Measurements from ENCODE around the gene SERPINA7.
"Not testable (repeated sequence)": the region's sequence is repeated elsewhere in the genome, so short reads cannot be mapped to it uniquely, and the experiment has no call there.

SERPINA7 gene, protein sequence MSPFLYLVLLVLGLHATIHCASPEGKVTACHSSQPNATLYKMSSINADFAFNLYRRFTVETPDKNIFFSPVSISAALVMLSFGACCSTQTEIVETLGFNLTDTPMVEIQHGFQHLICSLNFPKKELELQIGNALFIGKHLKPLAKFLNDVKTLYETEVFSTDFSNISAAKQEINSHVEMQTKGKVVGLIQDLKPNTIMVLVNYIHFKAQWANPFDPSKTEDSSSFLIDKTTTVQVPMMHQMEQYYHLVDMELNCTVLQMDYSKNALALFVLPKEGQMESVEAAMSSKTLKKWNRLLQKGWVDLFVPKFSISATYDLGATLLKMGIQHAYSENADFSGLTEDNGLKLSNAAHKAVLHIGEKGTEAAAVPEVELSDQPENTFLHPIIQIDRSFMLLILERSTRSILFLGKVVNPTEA

DNA sequence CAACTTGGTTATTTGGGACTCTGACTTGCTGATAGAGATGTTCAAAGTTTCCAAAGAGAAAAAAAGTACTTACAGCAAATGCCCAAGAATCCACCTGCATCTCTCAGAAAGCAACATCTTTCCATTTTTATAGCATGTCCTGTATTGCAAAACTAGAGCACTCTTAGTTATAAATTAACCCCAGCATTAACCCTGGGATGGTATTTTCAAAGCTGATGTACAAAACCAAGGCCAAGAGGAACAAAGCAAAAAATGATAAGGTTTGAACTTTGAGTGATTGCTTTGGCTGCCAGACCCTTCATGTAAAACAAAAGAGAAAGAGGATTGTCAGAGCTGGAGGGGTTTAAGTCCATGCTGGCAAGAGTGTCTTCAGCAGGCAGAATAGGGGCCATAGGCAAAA, at the start of gene SERPINA7:
Gene SERPINA7, minus strand, starts transcription at position 103 of the 400 bp plus-strand sequence. CDS start 1,669 bp downstream, outside the sequence.
- DNase-seq (ENCODE audit: low read depth in 2 of 3, low spot score in 1 of 3) = no peak

DNA sequence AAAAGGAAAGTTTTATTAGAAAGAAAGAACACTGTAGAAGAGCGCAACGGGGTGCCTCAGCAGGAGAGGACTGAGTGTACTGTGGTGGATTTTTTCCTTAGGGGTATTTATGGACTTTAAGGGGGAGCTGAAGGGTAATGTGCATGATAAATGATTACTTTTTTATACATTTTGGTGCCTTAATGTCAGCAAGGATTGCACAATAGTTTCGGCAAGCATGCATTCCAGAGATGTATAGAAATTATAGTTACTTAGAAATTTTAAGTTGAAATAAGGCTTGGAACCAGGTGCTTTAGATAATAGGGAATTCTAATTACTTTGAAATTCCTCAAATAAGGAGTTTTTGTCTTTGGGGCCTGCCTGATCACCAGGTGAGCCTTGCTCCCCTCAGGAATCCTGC, 30.5 kb upstream of the SERPINA7 start:
- no peak for DNase-seq (ENCODE audit: low read depth in 2 of 3, low spot score in 1 of 3)

DNA sequence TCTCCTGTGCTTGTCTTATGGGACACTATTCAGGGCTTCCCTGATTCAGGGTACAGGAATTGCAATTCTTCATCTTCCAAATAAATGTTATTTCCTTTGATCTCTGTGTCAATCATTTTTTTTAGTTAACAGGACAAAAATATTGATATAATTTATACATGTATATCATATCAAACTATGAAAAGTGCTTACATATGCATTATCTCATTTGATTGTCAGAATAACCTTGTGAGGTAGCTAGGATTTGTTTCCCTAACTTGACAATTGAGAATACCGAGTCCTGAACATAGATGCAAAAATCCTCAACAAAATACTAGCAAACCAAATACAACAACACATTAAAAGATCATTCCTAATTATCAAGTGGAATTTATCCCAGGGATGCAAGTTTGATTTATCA, 11.5 kb upstream of the SERPINA7 start:
- DNase-seq (ENCODE audit: low read depth in 2 of 3, low spot score in 1 of 3) = no peak

DNA sequence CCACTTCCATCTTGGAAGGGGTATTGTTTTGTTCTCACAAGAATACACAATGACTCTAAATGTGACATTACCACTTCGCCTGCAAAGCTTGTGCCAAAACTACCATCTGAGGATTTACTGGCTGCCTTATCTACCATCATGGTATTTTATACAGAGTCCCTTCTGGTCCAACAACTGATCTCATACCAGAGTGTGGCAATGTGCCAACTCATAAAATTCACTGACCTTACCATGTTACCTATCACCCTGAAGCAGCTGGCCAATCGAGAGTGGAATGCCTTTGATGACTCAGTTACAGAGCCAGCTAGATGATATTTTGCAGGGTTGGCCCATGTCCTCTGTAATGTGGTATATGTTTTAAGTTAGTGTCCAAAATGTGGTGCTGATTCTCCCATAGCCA, 3.8 kb upstream of the SERPINA7 start:
- no peak for DNase-seq (ENCODE audit: low read depth in 2 of 3, low spot score in 1 of 3)

DNA sequence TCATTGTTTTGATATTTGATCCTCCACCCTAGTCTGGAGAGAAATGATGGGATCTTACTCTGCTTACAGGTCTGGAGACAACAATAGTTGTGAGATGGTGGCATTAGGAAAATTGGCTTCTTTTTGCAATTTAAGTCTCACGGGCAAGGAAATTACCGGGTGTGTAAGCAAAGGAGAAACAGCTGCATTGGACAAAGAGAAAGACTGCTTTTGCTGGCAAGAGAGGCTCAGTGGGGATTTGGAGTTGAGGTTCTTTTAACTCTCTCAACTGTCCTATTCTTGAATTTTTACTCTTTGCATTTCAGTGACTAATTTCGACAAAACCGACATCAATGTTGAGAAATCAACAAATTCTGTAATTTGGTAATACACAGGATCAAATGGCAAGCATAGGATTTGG, 2.3 kb upstream of the SERPINA7 start:
- no peak for DNase-seq (ENCODE audit: low read depth in 2 of 3, low spot score in 1 of 3)

DNA sequence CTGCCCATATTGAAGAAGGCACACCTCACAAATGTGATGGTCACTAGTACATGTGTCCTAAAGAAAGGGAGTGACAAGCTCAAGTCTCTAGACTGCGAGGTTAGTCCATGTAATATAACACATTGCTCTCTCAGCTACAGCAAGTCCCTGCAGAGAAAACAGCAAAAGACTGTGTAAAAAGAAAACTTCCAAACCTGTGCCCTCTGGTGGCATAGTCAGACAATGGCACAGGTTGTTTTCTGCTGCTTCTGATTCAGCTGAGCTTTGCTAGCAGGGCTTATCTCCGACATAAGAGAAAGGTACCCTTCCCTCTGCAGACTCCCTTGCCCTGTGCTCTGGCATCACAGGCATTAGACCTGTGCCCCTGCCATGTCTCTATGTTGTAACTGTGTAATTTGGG, 1.4 kb upstream of the SERPINA7 start:
- DNase-seq (ENCODE audit: low read depth in 2 of 3, low spot score in 1 of 3) = no peak

DNA sequence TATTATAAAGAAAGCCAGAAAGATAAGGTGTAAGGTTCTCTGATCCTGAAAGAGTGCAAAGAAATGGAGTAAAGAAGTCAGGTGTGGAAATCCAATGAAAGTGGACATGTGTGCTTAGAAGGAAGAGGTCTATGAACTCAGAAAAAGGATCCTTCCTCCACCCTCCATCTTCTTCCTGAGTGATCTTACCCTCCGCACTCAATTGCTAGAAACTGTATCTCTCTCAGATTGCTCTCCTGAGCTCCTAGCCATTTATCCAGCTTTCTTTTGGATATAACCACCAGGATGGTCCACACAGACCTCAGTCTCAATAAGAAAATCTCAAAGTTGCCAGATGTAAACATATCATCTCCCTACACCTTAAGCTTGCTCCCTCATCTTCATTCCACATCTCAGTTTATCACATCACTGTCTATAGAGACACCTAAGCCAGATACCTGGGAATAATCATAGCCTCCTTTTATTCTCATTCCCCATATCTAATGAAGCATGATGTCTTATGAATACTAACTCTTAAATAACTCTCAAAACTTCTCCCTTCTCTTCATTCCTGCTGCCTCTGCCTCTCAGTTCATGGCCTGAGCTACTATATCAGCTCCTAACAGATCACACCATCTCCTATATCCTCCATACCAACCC, 573 bp downstream of the SERPINA7 start:
- no peak for DNase-seq (ENCODE audit: low read depth in 2 of 3, low spot score in 1 of 3)

DNA sequence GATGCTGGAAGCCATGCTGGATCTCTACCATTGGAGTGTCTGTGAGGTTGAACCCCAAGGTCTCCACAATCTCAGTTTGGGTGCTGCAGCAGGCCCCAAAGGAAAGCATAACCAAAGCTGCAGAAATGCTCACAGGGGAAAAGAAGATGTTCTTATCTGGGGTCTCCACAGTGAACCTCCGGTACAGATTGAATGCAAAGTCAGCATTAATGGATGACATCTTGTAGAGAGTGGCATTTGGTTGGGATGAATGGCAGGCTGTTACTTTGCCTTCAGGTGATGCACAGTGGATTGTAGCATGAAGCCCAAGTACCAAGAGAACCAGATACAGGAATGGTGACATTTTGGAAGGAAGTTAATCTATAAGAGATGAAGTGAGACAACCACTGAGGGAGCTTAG, 1.8 kb downstream of the SERPINA7 start:
- no peak for DNase-seq (ENCODE audit: low read depth in 2 of 3, low spot score in 1 of 3)

DNA sequence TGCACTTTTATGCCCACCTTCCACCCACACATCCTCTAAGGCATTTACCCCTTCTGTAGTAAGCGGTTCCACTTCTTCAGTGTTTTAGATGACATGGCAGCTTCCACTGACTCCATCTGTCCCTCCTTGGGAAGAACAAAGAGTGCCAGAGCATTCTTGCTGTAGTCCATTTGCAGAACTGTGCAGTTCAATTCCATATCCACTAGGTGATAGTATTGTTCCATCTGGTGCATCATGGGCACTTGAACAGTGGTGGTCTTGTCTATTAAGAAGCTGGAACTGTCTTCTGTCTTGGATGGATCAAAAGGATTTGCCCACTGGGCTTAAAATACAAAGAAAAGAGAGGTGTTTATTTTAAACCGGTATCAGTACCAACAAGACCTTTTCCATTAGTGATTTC, 3.5 kb downstream of the SERPINA7 start:
- no peak for DNase-seq (ENCODE audit: low read depth in 2 of 3, low spot score in 1 of 3)

DNA sequence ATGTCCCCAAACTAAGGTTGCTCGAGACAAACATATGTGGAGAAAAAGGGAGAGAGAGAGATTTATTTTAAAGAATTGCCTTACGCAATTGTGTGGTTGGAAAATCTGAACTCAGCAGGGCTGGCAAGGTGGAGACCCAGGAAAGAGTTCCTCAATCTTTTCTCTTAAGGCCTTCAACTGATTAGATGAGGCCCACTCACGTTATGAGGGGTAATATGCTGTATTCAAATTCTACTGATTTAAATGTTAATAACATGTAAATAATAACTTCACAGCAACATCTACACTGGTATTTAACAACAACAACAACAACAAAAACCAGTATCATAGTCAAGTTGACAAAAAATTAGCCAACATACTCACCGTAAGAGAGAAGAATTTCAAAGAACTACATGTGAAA, 14.6 kb downstream of the SERPINA7 start:
- DNase-seq (ENCODE audit: low read depth in 2 of 3, low spot score in 1 of 3) = no peak

DNA sequence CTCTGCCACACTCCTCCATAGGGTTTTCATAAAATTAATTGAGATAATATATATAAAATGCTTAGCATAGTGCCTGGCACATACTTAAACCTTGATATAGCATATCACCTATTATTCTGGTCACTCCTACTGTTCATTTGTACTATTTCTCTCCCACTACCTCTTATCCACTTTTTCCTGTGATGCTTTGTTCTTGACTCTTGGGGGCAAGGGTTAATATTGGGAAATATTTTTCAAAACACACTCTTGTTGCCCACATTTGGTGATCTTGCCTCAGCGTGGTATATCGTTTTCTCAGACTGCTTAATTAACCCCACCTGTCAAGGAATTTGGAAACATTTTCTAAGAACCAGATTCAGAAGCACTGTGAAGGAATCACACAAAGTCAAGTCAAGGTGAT, 16.3 kb downstream of the SERPINA7 start:
- no peak for DNase-seq (ENCODE audit: low read depth in 2 of 3, low spot score in 1 of 3)

DNA sequence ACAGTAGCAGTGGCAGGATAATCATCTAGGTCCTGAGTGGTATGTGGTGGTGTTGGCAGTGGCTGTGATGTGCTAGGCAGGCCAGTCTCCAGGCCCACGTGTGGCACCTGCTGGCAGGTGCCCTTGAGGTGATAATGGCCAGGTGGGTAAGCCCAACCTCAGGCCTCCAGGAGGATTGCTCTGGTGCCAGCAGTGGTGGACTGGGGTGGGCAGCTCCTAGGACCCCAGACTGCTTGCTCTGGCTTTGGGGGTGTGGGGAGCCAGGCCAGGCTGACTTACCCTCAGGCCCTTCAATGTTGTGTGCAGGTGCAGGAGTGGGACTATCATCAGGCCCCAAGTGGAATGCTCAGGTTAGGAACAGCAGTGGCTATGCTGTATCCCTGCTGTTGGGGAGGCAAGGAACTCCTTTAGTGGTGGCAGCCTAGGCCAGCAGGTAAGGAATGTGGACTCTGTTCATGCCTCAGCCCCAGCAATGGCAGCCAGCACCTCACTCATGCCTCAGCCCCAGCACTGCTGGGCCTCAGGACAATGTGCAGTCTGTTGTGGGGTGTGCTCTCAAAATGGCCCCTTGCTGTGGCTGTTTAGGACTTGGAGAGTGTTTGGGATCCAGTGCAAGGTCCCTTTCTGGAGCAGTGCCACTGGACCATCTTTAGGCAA, 24.3 kb downstream of the SERPINA7 start:
- no peak for DNase-seq (ENCODE audit: low read depth in 2 of 3, low spot score in 1 of 3)

DNA sequence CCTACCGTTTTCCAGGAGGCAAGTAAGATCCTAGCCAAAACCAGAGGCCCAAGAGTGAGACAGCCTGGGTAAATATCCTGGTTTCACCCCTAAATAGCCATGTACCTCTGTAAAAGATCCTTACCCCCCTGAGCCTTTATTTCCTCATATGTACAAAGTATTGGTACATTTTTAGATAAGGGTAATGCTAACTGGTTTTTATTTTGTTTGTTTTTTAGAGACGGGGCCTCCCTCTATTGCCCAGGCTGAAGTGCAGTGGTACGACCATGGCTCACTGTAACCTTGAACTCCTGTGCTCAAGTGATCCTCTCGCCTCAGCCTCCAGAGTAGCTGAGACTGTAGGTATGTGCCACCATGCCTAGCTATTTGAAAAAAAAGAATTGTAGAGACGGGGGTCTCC, 29.4 kb downstream of the SERPINA7 start:
- no peak for DNase-seq (ENCODE audit: low read depth in 2 of 3, low spot score in 1 of 3)

DNA sequence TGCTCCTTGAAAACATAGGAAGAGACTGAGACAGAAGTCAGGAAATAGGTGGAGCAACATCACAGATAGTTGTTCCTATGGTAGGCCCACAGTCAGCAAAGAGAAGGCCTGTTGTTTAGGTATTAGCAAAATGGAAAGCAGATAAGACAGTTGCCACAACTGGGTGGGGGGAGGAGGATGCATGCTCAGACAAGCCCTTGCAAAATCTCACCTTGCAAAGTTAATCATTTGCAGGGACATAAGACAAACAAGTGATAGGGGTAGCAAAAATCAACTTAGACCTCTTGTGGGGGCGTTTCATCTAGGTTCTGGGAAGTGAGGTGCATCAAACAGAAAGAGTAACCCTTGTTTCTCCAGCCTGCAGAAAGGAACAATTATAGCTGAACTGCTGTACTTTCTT, 30.7 kb downstream of the SERPINA7 start:
- DNase-seq (ENCODE audit: low read depth in 2 of 3, low spot score in 1 of 3) = no peak

DNA sequence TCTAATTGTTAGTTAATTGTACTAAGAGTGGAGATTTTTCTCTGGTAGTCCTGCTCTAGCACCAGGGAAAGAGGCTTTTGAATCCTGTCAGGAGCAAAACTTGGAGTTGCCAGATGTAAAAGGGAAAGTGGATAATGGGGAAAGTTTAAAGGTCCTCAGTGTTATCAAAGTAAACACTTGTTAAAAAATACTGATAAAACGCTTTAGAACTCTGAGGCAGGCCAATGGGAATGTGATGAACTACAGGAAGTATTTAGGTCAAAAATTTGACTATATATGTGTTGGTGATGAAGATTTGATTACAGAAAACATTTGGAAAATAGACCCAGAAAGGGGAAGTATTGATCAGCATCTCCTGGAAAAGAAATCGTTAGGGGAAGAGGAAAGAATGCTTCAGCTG, 32.8 kb downstream of the SERPINA7 start:
- DNase-seq (ENCODE audit: low read depth in 2 of 3, low spot score in 1 of 3) = no peak

DNA sequence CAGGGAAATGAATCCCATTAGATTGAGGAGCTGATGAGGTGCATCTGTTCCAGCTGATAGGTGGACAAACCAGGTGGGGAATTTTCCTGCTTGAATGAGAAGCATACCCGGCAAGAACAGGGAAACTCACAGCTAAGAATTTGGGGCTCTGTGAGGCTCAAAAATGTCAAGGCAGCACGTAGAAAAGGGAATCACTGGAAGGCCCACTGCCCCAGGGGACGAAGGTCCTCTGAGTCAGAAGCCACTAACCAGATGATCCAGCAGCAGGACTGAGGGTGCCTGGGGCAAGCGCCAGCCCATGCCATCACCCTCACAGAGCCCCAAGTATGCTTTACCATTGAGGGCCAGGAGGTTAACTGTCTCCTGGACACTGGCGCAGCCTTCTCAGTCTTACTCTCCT, 37.9 kb downstream of the SERPINA7 start:
- not testable (repeated sequence) for DNase-seq (ENCODE audit: low read depth in 2 of 3, low spot score in 1 of 3)

DNA sequence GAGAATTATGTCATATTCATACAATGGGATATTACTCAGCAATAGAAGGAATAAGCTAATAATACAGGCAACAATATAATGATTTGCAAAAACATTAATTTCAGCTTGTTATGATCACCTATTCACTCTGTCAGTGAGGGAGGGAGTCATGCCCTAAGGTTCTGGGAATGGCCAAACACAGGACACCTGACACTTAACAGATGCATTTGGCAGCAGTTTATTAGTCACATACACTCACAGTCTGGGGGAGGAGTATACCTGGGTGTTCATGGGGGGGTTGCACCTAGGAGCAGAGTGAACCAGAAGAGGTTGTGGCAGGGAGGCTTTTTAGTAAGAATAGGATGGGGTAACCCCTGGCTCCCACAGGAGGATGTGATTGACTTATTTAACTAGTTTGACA, 38.3 kb downstream of the SERPINA7 start:
- DNase-seq (ENCODE audit: low read depth in 2 of 3, low spot score in 1 of 3) = no peak

DNA sequence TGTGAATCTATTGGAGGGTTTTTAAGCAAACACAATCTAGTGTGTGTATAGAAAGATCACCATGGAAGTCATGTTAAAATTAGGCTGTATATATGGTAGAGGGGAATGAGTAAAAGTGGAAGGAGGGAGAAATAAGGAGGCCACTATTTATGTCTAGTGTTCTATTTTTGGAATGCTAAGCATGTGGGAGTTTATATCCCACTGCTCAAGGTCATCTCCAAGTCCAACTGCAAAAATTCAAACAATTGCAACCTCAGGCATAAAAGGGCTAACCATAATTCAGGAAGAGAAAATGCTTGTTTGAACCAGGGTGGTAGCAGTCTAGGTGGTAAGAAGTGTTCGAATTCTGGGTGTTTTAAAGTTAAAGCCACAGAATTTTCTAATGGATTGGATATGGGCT, 39.2 kb downstream of the SERPINA7 start:
- no peak for DNase-seq (ENCODE audit: low read depth in 2 of 3, low spot score in 1 of 3)

DNA sequence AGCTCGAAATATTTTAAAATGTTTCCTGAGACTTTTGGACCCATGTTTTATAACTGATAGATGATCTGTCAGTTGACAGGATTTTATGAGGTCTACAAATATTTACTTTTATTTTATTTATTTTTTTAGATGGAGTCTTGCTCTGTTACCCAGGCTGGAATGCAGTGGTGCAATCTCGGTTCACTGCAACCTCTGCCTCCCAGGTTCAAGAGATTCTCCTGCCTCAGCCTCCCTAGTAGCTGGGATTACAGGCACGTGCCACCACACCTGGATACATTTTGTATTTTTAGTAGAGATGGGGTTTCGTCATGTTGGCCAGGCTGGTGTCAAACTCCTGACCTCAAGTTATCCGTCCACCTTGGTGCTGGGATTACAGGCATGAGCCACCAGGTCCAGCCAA, 50.0 kb downstream of the SERPINA7 start:
- not testable (repeated sequence) for DNase-seq (ENCODE audit: low read depth in 2 of 3, low spot score in 1 of 3)

Data from stimulated activated CD4-positive, alpha-beta T cell treated with anti-CD3 and anti-CD28 coated beads, Interleukin-12 subunit alpha, Interleukin-12 subunit beta, amount 100 ng/mL, for 48 hours (primary cell).